B cell (primary cell): ENCODE results near the gene BDH1. TPM values are rescaled to one million over a fixed set of nuclear protein-coding genes. Genes with fewer than 3 reads are reported as not detected.

ENCODE experiments used
- ATAC-seq: fragments of 200-7000 bp; cut with Tn5 transposase; one replicate; pipeline ENCODE4 v1.10.0; 2021; ENCODE audit warnings: low read depth, mild to moderate bottlenecking, moderate number of reproducible peaks, moderate library complexity
- CTCF ChIA-PET: fragments of 350-600 bp; sonication (Branson Sonifier 250); formaldehyde crosslinking; loops from one replicate; lab custom pipeline; 2021; ENCODE audit warnings: antibody characterized with exemption, inconsistent platforms; lab: Charles Lee
- POLR2A ChIA-PET: fragments of 350-600 bp; sonication (Branson Sonifier 250); formaldehyde crosslinking; loops from one replicate; lab custom pipeline; 2021; ENCODE audit warnings: antibody characterized with exemption; lab: Charles Lee
- DNase-seq: peaks from one replicate; pipeline ENCODE4 v3.0.0; 2013
- H2AFZ ChIP-seq: 2 replicates; pipeline ENCODE4 v1.6.1; 2012; ENCODE audit warnings: mild to moderate bottlenecking, low read depth, low read length; ENCODE audit not compliant: insufficient read depth, poor library complexity, severe bottlenecking
- H3K27ac ChIP-seq, 2 donors: 1 replicate in 1 of 2; 2 replicates in 1 of 2; pipeline ENCODE4 v1.5.1; 2012 to 2013; ENCODE audit warnings: low read length in 2 of 2, mild to moderate bottlenecking in 2 of 2, moderate library complexity in 1 of 2
- H3K27me3 ChIP-seq, 4 experiments: fragments of 200-600 bp in 1 of 4; sonication (generic) in 1 of 4; replicated peaks in 1 of 4; 1 replicate in 2 of 4; 2 replicates in 2 of 4; pipeline versions ENCODE4 v1.6.1 to v1.7.0; 2013 to 2016; ENCODE audit warnings: low read length in 3 of 4, mild to moderate bottlenecking in 2 of 4, mixed read lengths in 1 of 4, moderate library complexity in 1 of 4; ENCODE audit not compliant: insufficient read depth in 4 of 4, control insufficient read depth in 3 of 4; ENCODE audit errors: control extremely low read depth in 1 of 4
- H3K36me3 ChIP-seq, 2 experiments: replicated peaks in 1 of 2; 1 replicate in 1 of 2; 2 replicates in 1 of 2; pipeline versions ENCODE4 v1.6.1 to v1.7.1; 2013; ENCODE audit warnings: low read length in 1 of 2; ENCODE audit not compliant: insufficient read depth in 2 of 2, control insufficient read depth in 1 of 2; ENCODE audit errors: control extremely low read depth in 1 of 2, extremely low read depth in 1 of 2
- H3K4me1 ChIP-seq, 2 donors: fragments of 200-600 bp in 1 of 2; sonication (generic) in 1 of 2; 1 replicate in 1 of 2; 2 replicates in 1 of 2; pipeline versions ENCODE4 v1.5.1 to v1.6.1; 2013 to 2017; ENCODE audit warnings: low read length in 2 of 2; ENCODE audit not compliant: control insufficient read depth in 2 of 2, insufficient read depth in 2 of 2
- H3K4me2 ChIP-seq: replicated peaks from 2 replicates; pipeline ENCODE3; 2012; ENCODE audit warnings: mild to moderate bottlenecking, low read depth, low read length; ENCODE audit not compliant: poor library complexity, severe bottlenecking
- H3K4me3 ChIP-seq, 5 experiments: fragments of 200-600 bp in 1 of 5; sonication (generic) in 1 of 5; 1 replicate in 3 of 5; 2 replicates in 2 of 5; pipeline versions ENCODE4 v1.5.1 to v1.7.0; 2011 to 2016; ENCODE audit warnings: low read length in 4 of 5, mild to moderate bottlenecking in 4 of 5, low read depth in 2 of 5, control low read depth in 1 of 5, moderate library complexity in 1 of 5; ENCODE audit not compliant: insufficient read depth in 1 of 5; ENCODE audit errors: control extremely low read depth in 1 of 5, extremely low read depth in 1 of 5
- H3K79me2 ChIP-seq: fragments of 200-600 bp; sonication (generic); one replicate; pipeline ENCODE4 v1.6.0; 2016; ENCODE audit warnings: low read length; ENCODE audit not compliant: control insufficient read depth, insufficient read depth
- H3K9ac ChIP-seq: fragments of 200-600 bp; sonication (generic); 2 replicates; pipeline ENCODE4 v1.6.1; 2017; ENCODE audit warnings: mild to moderate bottlenecking, low read length, moderate library complexity
- H3K9me3 ChIP-seq, 3 donors: one replicate each; pipeline versions ENCODE4 v1.6.1 to v1.7.1; 2013; ENCODE audit warnings: low read length in 2 of 3; ENCODE audit not compliant: control insufficient read depth in 2 of 3, insufficient read depth in 1 of 3; ENCODE audit errors: control extremely low read depth in 1 of 3
- H4K20me1 ChIP-seq: 2 replicates; pipeline ENCODE4 v1.6.0; 2012; ENCODE audit warnings: mild to moderate bottlenecking, low read length; ENCODE audit not compliant: insufficient read depth, control insufficient read depth, poor library complexity, severe bottlenecking
- H3K27ac Mint-ChIP-seq: one replicate; pipeline ENCODE4 v1.8.0; 2021; ENCODE audit warnings: mixed read lengths
- H3K27me3 Mint-ChIP-seq: one replicate; pipeline ENCODE4 v1.8.0; 2021; ENCODE audit warnings: mixed read lengths
- H3K4me1 Mint-ChIP-seq: one replicate; pipeline ENCODE4 v1.8.0; 2021; ENCODE audit warnings: mixed read lengths
- H3K4me3 Mint-ChIP-seq: one replicate; pipeline ENCODE4 v1.8.0; 2021; ENCODE audit warnings: mixed read lengths
- H3K9me3 Mint-ChIP-seq: one replicate; pipeline ENCODE4 v1.8.0; 2022; ENCODE audit warnings: mixed read lengths; ENCODE audit not compliant: insufficient read depth
- CTCF ChIP-seq: fragments of 200-600 bp; IDR thresholded peaks from one replicate; pipeline ENCODE4 v1.8.0; 2022; ENCODE audit warnings: antibody characterized with exemption, mild to moderate bottlenecking
- EZH2 ChIP-seq: IDR thresholded peaks from 2 replicates; pipeline ENCODE4 v1.6.1; 2012; ENCODE audit warnings: borderline replicate concordance, low read depth, mild to moderate bottlenecking, moderate library complexity, low read length; ENCODE audit not compliant: insufficient read depth, poor library complexity, severe bottlenecking
- WGBS: methylation state at CpG from one replicate; pipeline ENCODE4 v1.1.5; 2013; ENCODE audit warnings: missing lambda C conversion rate; ENCODE audit not compliant: insufficient coverage; 5-methylcytosine and 5-hydroxymethylcytosine counted together
- intact Hi-C: fragments of 100-400 bp; cut with micrococcal nuclease; formaldehyde crosslinking; loops from one replicate; pipeline ENCODE4 v1.10.0; 2022
- polyA plus RNA-seq: library from polyadenylated mRNA; depleted of rRNA; stranded (reverse); fragments of >200 nt; gene quantifications from 2 replicates; pipeline ENCODE4 v1.2.3, GENCODE V29; 2012
- total RNA-seq, 2 donors: library from RNA; stranded (reverse); fragments of 120-200 nt in 1 of 2; gene quantifications; 1 replicate in 1 of 2; 2 replicates in 1 of 2; pipeline versions ENCODE4 v1.2.3 to v1.2.4, GENCODE V29; 2013 to 2022

Gene BDH1
- total and polyA plus RNA-seq, 2 donors (not counting 1 experiment from before 2014, with no cell fraction given) = 21.1 to 59.3 TPM

- Histone ChIP-seq H3K9me3 (no peaks in the 10 kb centered on the region), H2AFZ (no peak overlapping the region), H3K27ac (no peak overlapping the region), H4K20me1 (no peaks in the 10 kb centered on the region), H3K4me1 (peaks cover 6 to 13% of the 10 kb centered on the region in 2 donors), H3K79me2 (peaks cover 44% of the 10 kb centered on the region), H3K4me3 (no peak overlapping the region), H3K4me2 (no peak overlapping the region), H3K27me3 (no peaks in the 10 kb centered on the region), H3K36me3 (no peaks in the 10 kb centered on the region), H3K9ac (no peak overlapping the region)
- no peak overlapping the region for H3K27ac Mint-ChIP-seq
- H3K9me3 Mint-ChIP-seq = no peaks in the 10 kb centered on the region
- TF ChIP-seq EZH2 = no peak
- TF ChIP-seq CTCF = no peak
- H3K4me3 Mint-ChIP-seq = no peak overlapping the region
- H3K4me1 Mint-ChIP-seq = peaks cover 9% of the 10 kb centered on the region
- intact Hi-C loops = no loop called here
- ATAC-seq = no peak
- POLR2A ChIA-PET = no interaction called here
- 100% methylated on average over 6 of the region's 6 CpGs for WGBS
- CTCF ChIA-PET = no interaction called here
- no peak for DNase-seq
- peaks cover 3% of the 10 kb centered on the region for H3K27me3 Mint-ChIP-seq
Measured at GRCh38 chr3:197552198-197552597, 3.6 kb downstream of the BDH1 start.

- H2AFZ ChIP-seq = no peak overlapping the region
- CTCF ChIA-PET = interaction anchor here (1.1 kb wide), 1 partner anchor 48 kb away, joined by 3 read pairs; no protein-coding TSS in a partner anchor
- no peak overlapping the region for H3K4me3 Mint-ChIP-seq
Measured at GRCh38 chr3:197550489-197550888, 5.3 kb downstream of the BDH1 start.

More at GRCh38 chr3:197550489-197550888, 5.3 kb downstream of the BDH1 start:
- WGBS = 92% methylated on average over 7 of the region's 9 CpGs
- H3K36me3 ChIP-seq = peaks cover 0 to under 1% of the 10 kb centered on the region in 2 experiments
- POLR2A ChIA-PET = no interaction called here
- DNase-seq (no peak), ATAC-seq (no peak)
- H3K27me3 ChIP-seq = no peaks in the 10 kb centered on the region
- no peak overlapping the region for H3K4me2 ChIP-seq
- peaks cover 6 to 7% of the 10 kb centered on the region in 2 donors for H3K4me1 ChIP-seq
- H3K27ac ChIP-seq = no peak overlapping the region
- no peak overlapping the region for H3K4me3 ChIP-seq
- no peak overlapping the region for H3K27ac Mint-ChIP-seq
- intact Hi-C loops = no loop called here
- H3K27me3 Mint-ChIP-seq = no peaks in the 10 kb centered on the region
- H3K79me2 ChIP-seq = peaks cover 44% of the 10 kb centered on the region
- H3K9me3 ChIP-seq = no peaks in the 10 kb centered on the region
- peaks cover 9% of the 10 kb centered on the region for H3K4me1 Mint-ChIP-seq
- no peak overlapping the region for H3K9ac ChIP-seq
- no peak for TF ChIP-seq CTCF
- TF ChIP-seq EZH2 = no peak
- no peaks in the 10 kb centered on the region for H4K20me1 ChIP-seq
- no peaks in the 10 kb centered on the region for H3K9me3 Mint-ChIP-seq
